ENCODE measurements around the gene TGFBI. TPM values are rescaled to one million over a fixed set of nuclear protein-coding genes. Genes with fewer than 3 reads are reported as not detected.

TGFBI gene
- total RNA-seq, 6 donors from 2014 or later: 51.0 to 189 (median 126) TPM

- H3K27ac ChIP-seq: no peak overlapping the region
- H3K27me3 ChIP-seq: no peaks in the 10 kb centered on the region
- DNase-seq: peak in 1 of 2 donors; percentile 50
- peak; percentile 28 to 59 for ATAC-seq (ENCODE audit: low FRiP score in 2 of 2)
- H3K4me3 ChIP-seq: no peak overlapping the region
- no peaks in the 10 kb centered on the region for H3K4me1 ChIP-seq
- H3K36me3 ChIP-seq: no peaks in the 10 kb centered on the region
- WGBS, 2 donors: 64 to 72% methylated on average over 20 to 21 of the region's 21 CpGs
- no peaks in the 10 kb centered on the region for H3K9me3 ChIP-seq
- TF ChIP-seq CTCF (IDR thresholded peaks at IDR 0.05): no peak
- TF ChIP-seq POLR2AphosphoS5 (IDR thresholded peaks at IDR 0.05): no peak
- TF ChIP-seq EP300 (IDR thresholded peaks at IDR 0.05): no peak
- no peak for TF ChIP-seq POLR2A (IDR thresholded peaks at IDR 0.05)
Observed at GRCh38 chr5:135990528-135991255, 38.1 kb upstream of the TGFBI start.

- 66 to 73% methylated on average over 6 of the region's 6 CpGs for WGBS, 2 donors
- ATAC-seq (ENCODE audit: low FRiP score in 2 of 2): peak in 1 of 2 donors; percentile 42
Observed at GRCh38 chr5:135991429-135991828, 37.4 kb upstream of the TGFBI start.

GRCh38 chr5:135993335-135993879 is 35.4 kb upstream of the TGFBI start:
- no peak for DNase-seq
- Histone ChIP-seq H3K27me3 (no peaks in the 10 kb centered on the region), H3K36me3 (no peaks in the 10 kb centered on the region), H3K27ac (no peak overlapping the region), H3K4me3 (no peak overlapping the region), H3K9me3 (no peaks in the 10 kb centered on the region), H3K4me1 (no peaks in the 10 kb centered on the region)
- TF ChIP-seq POLR2A (IDR thresholded peaks at IDR 0.05): no peak
- TF ChIP-seq EP300 (IDR thresholded peaks at IDR 0.05): no peak
- no peak for TF ChIP-seq CTCF (IDR thresholded peaks at IDR 0.05)
- TF ChIP-seq POLR2AphosphoS5 (IDR thresholded peaks at IDR 0.05): no peak
- 65 to 66% methylated on average over 6 of the region's 6 CpGs for WGBS, 2 donors
- peak in 1 of 2 donors; percentile 46 for ATAC-seq (ENCODE audit: low FRiP score in 2 of 2)

More at GRCh38 chr5:135991429-135991828, 37.4 kb upstream of the TGFBI start:
- H3K27me3 ChIP-seq: no peaks in the 10 kb centered on the region
- no peaks in the 10 kb centered on the region for H3K9me3 ChIP-seq
- H3K27ac ChIP-seq: no peak overlapping the region
- H3K4me3 ChIP-seq: no peak overlapping the region
- H3K4me1 ChIP-seq: no peaks in the 10 kb centered on the region
- H3K36me3 ChIP-seq: no peaks in the 10 kb centered on the region
- no peak for TF ChIP-seq POLR2A (IDR thresholded peaks at IDR 0.05)
- no peak for TF ChIP-seq POLR2AphosphoS5 (IDR thresholded peaks at IDR 0.05)
- no peak for TF ChIP-seq EP300 (IDR thresholded peaks at IDR 0.05)
- TF ChIP-seq CTCF (IDR thresholded peaks at IDR 0.05): no peak
- DNase-seq: no peak

DNA sequence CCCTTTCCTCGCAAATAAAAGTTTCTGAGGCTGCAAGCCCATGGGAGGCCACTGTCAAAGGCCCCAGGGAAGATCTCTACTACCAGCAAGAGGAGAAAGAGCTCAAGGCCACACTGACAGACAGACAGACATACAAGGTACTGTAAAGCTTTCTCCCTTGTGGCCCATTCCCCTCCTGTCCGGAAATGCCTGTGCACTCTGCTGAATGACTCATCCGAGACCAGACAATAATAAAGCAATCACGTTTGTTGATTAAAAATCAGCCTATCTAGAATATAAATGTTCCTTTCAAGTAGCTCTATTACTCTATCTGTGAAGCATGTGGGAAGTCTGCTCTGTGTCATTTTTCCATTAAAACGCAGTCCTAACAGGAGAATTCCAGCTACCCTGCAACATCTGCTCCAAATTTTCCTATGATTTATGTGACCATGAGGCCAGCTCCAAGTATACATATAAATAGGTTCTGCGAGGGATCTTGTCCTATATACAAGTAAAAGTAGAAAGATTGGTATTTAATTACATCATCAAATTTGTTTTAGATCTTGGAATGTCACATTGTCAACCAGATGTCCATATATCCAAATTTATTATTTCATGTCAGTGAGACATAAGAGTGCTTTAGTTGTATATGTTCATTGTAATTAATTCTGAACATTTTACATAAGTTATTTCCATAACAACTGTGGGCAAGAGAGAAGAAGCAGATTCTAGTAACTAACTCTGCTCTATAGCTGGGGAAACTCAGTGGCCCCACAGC is 34.7 kb upstream of the TGFBI start:
- no peak overlapping the region for H3K4me3 ChIP-seq
- H3K27ac ChIP-seq: no peak overlapping the region
- DNase-seq (no peak), ATAC-seq (ENCODE audit: low FRiP score in 2 of 2) (peak; percentile 38 to 75)
- H3K4me1 ChIP-seq: peaks cover 0 to 1% (median 0%) of the 10 kb centered on the region in 4 donors
- no peaks in the 10 kb centered on the region for H3K9me3 ChIP-seq
- WGBS, 2 donors: 65 to 69% methylated on average over 6 of the region's 6 CpGs
- H3K36me3 ChIP-seq: no peaks in the 10 kb centered on the region
- TF ChIP-seq CTCF (IDR thresholded peaks at IDR 0.05) (no peak), POLR2A (IDR thresholded peaks at IDR 0.05) (no peak), EP300 (IDR thresholded peaks at IDR 0.05) (no peak), POLR2AphosphoS5 (IDR thresholded peaks at IDR 0.05) (no peak)
- H3K27me3 ChIP-seq: no peaks in the 10 kb centered on the region

All from upper lobe of left lung (tissue), 6 donors.